ENCODE measurements around the gene HEG1. TPM values are rescaled to one million over a fixed set of nuclear protein-coding genes. Genes with fewer than 3 reads are reported as not detected.

HEG1 gene
- total RNA-seq, 1 experiment from 2014 or later, result 75.1 TPM

DNA sequence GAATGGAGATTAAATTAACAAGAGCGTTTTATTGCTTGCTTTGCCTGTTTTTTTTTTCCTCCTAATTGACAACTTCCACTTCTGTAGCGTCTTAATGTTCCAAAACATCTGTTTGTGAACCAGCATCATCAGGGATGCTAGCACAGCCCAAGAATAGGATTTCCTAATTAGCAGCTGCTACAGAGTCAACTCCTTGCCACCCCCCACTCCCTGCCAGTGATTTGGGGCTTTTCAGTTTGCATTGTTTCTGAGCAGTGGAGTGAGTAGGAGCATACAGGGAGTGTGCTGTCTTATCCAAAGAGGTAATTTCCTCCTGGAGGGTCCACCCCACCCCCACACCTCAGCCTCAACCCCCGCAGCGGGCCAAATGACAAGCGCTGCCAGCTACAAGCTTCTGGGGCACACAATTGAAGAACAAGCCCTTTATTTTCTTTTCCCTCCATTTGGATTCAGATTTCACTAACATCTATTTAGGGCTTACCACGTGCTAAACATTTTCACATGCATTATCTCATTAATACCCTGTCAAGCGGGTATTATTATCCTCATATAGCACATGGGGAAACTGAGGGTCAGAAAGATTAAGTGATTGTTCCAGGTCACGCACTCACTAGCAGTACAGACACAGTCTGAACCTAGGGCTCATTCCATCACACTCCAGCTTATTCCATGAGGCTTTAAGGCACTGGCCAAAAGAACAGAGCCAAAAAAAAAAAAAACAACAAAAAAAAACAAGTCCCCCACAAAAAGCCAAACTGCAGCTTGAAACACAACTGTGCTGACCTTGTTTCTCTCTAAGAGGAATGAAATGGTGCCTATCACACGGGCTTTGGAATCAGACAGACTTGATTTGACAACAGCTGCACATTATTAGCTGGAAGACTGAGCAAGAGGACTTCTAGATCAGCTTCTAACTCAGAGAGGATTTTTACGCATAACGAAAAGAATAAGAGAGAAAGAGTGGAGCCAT is 16.4 kb downstream of the HEG1 start:
- no peak overlapping the region for H3K4me3 ChIP-seq
- DNase-seq, result no peak

DNA sequence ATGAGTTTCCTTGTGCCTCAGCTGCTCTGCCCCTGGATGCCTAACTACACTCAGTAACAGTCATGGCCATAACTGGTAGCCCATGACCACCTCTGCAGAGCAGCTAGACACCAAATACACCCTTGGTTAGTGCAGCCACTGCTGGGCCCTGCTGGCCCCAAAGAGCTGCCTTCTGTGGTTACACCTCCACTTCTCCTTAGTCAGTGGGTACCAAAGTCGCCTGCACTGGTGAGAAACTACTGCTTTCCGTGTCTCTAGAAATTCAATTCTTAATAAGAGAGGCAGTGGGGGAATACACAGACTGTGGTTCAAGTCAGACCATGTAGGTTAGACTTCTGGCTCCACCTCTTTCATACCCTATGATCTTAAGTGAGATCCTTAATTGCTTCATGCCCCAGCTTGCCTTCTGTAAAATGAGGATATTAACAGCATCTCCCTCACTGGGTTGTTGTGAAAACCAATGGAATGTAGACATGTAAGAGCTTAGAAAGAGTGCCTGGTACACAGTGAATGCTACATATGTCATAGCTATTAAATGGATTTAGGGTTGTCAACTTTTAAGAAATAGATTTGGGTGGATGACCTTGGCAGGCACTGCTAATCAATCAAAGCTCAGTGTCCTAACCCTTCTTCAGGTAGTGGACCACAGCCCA is 18.2 kb downstream of the HEG1 start:
- Histone ChIP-seq H3K36me3 (peaks cover 77% of the 10 kb centered on the region), H3K9me3 (peaks cover 10% of the 10 kb centered on the region), H3K27me3 (no peaks in the 10 kb centered on the region), H3K4me3 (no peak overlapping the region)
- DNase-seq, result no peak

More for the DNA sequence above, 16.4 kb downstream of the HEG1 start:
- no peaks in the 10 kb centered on the region for H3K27me3 ChIP-seq
- peaks cover 10% of the 10 kb centered on the region for H3K9me3 ChIP-seq
- H3K36me3 ChIP-seq, result peaks cover 86% of the 10 kb centered on the region

DNA sequence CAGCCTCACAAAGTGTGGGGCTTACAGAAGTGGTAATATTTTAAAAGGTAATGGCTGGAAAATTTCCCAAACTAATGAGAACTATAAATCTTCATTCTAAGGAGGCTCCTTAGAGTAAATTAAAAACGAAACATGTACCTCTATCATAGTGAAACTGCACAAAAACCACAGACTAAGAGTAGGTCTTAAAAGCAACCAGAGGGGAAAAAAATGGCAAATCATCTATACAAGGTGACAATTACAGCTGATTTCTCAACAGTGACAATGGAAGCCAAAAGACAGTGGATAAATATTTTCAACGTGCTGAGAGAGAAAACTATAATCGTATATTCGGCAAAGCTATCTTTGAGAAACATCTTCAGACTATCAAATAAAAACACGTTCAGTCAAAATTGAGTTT is 20.6 kb downstream of the HEG1 start:
- peaks cover 77% of the 10 kb centered on the region for H3K36me3 ChIP-seq
- no peak overlapping the region for H3K4me3 ChIP-seq
- no peaks in the 10 kb centered on the region for H3K27me3 ChIP-seq

DNA sequence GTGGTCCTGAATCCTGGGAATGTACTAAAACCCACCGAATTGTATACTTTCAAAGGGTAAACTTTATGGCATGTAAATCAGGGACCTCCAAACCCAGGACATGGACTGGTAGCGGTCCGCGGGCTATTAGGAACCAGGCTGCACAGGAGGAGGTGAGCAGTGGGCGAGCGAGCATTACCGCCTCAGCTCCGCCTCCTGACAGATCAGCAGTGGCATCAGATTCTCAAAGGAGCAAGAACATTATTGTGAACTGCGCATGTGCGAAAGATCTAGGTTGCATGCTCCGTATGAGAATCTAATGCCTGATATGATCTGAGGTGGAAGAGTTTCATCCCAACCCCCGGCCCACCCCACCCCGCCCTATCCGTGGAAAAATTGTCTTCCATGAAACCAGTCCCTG is 22.2 kb downstream of the HEG1 start:
- no peak overlapping the region for H3K4me3 ChIP-seq
- DNase-seq, result no peak
- H3K36me3 ChIP-seq, result peaks cover 82% of the 10 kb centered on the region
- no peaks in the 10 kb centered on the region for H3K27me3 ChIP-seq
- peaks cover 10% of the 10 kb centered on the region for H3K9me3 ChIP-seq

More for the DNA sequence above, 20.6 kb downstream of the HEG1 start:
- H3K9me3 ChIP-seq, result peaks cover 10% of the 10 kb centered on the region
- no peak for DNase-seq

DNA sequence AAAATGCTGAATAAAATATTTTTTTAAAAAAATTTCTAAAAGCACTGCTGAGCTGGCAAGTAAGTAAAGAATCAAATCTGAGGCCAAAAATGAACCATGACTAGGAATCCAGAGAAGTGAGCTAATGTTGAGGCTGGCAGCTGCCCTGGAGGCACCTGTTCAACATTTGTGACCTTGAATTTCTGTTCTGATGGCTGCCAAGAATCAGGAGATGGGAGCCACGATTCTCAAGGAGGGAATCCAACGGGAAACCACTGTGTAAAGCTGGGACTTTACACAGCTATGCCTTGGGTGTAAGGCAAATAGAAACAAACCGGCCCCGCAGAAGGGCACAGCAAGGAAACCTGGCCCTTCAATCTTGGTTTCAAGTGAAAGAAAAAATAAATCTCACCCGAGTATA is 22.7 kb downstream of the HEG1 start:
- DNase-seq, result peak; percentile 42
- Histone ChIP-seq H3K27me3 (no peaks in the 10 kb centered on the region), H3K4me3 (no peak overlapping the region), H3K36me3 (peaks cover 82% of the 10 kb centered on the region), H3K9me3 (peaks cover 10% of the 10 kb centered on the region)

DNA sequence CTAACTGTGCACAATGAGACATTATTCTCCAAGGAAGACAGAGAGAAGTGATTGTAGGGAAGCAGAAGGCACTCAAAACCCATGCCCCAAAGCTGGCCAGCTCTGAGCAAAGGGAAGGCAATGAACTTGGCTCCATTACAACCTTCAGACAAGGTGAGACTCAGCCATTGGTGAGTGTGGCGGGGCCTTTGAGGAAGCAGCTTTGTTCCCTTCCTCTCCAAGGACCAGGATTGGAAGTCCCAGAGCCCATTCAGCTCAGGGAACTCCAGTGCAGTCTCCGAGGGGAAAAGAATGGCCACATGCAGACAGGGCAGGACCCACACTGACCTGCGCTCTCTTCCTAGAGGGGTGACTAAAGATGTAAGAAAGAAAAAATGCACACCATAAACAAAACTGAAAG is 23.1 kb downstream of the HEG1 start:
- Histone ChIP-seq H3K9me3 (peaks cover 10% of the 10 kb centered on the region), H3K27me3 (no peaks in the 10 kb centered on the region), H3K36me3 (peaks cover 82% of the 10 kb centered on the region), H3K4me3 (no peak overlapping the region)
- no peak for DNase-seq

DNA sequence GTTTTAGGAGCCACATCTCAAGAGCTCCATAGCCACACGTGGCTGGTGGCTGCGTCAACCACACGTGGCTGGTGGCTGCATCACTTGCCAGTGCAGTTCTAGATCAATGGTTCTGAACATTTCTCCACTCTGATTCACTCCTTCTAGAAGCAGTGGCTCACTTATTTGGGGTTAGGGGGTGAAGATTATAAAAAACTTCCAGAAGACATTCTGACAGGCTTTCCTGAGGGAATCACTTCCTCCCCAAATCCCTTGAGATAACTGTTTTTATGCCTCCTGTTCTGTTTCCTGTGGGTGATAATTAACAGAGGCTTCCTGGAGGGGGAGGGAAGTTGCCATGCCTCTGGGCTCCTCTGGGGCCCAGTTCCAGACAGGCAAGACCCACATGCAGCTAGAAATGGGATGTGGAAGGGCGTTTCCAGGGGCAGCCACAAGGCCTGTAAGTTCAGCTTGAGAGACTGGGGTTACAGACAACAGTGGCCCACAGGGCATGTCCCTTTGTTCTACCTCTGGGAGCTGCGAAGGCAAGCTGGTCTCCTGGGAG is 23.6 kb downstream of the HEG1 start:
- no peak overlapping the region for H3K4me3 ChIP-seq
- H3K27me3 ChIP-seq, result no peaks in the 10 kb centered on the region
- peaks cover 10% of the 10 kb centered on the region for H3K9me3 ChIP-seq
- peak; percentile 22 for DNase-seq
- peaks cover 82% of the 10 kb centered on the region for H3K36me3 ChIP-seq

DNA sequence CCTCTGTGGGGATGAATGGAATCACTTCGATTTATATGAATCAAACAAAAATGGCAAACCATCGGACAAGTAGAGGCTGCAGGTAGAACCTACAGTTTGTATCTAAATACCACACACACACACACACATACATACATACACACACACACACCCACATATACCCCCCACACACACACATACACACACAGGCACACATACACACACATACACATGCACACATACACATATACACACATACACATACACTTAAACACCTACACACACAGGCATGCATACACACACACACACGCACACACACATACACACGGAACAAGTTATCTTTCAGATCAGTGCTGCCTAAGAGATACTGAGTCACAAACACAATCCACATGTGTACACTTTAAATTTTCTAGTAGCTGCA is 24.3 kb downstream of the HEG1 start:
- H3K27me3 ChIP-seq, result no peaks in the 10 kb centered on the region
- H3K36me3 ChIP-seq, result peaks cover 82% of the 10 kb centered on the region

DNA sequence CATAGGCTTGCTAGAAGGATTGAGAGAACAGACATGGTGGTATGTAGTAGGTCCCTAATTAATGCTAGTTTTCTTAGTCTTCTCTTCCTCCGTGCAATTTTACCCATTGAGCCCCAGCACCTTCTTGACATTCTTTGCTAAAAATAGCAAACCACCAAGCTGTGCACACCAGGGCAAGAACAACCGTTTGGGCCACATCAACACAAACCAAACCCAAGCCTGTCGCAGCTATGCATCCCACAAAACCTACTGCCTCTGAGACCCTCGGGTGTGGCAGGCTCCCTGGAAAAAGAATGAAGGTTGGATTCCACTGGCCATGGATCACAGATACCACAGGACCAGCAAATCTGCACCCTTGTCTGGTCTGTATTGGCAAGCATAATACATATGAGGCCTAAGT is 27.1 kb downstream of the HEG1 start:
- peaks cover 96% of the 10 kb centered on the region for H3K36me3 ChIP-seq
- DNase-seq, result no peak
- no peaks in the 10 kb centered on the region for H3K27me3 ChIP-seq
- no peak overlapping the region for H3K4me3 ChIP-seq
- no peaks in the 10 kb centered on the region for H3K9me3 ChIP-seq

More for the DNA sequence above, 24.3 kb downstream of the HEG1 start:
- Histone ChIP-seq H3K9me3 (peaks cover 10% of the 10 kb centered on the region), H3K4me3 (no peak overlapping the region)
- DNase-seq, result no peak

DNA sequence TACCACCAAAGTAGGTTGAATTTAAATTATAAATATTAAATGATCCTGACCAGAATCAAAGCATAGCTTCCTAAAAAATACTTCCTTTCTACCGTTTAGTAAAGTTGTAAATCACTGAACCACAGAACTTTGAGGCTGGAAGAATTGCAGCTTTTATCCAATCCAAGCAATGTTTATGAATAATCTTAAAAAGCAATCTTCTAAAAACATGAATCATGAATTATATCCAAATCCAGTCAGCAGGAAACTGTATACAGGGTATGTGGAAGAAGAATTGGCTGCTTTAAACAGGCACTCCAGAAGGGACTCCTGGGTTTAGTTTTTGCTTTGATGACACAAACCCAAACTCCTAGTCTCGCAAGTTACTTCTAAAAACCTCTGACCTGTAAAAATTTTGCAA is 30.2 kb downstream of the HEG1 start:
- no peaks in the 10 kb centered on the region for H3K27me3 ChIP-seq
- DNase-seq, result no peak
- peaks cover 98% of the 10 kb centered on the region for H3K36me3 ChIP-seq
- no peak overlapping the region for H3K4me3 ChIP-seq
- H3K9me3 ChIP-seq, result no peaks in the 10 kb centered on the region

DNA sequence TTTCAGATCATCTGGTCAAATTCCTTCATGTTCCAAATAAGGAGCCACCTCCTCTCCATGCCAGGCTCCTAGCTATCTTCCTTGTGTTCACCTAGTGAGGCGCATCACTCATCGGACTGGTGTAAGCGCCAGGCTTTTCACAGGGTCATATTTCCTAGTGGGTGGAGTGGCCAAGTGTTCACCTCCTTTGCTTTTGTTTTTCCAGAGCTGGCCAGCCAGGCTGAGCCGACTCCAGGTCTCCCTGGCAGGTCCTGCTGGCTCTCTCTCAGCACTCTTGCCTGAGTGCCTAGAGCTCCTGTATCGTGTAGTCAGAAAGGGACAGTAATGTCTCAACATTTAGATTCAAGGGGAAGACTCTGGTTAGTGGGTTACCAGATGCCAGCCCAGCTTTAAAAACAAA is 31.0 kb downstream of the HEG1 start:
- no peaks in the 10 kb centered on the region for H3K27me3 ChIP-seq
- peak; percentile 24 for DNase-seq
- peaks cover 98% of the 10 kb centered on the region for H3K36me3 ChIP-seq
- H3K9me3 ChIP-seq, result no peaks in the 10 kb centered on the region
- H3K4me3 ChIP-seq, result no peak overlapping the region

DNA sequence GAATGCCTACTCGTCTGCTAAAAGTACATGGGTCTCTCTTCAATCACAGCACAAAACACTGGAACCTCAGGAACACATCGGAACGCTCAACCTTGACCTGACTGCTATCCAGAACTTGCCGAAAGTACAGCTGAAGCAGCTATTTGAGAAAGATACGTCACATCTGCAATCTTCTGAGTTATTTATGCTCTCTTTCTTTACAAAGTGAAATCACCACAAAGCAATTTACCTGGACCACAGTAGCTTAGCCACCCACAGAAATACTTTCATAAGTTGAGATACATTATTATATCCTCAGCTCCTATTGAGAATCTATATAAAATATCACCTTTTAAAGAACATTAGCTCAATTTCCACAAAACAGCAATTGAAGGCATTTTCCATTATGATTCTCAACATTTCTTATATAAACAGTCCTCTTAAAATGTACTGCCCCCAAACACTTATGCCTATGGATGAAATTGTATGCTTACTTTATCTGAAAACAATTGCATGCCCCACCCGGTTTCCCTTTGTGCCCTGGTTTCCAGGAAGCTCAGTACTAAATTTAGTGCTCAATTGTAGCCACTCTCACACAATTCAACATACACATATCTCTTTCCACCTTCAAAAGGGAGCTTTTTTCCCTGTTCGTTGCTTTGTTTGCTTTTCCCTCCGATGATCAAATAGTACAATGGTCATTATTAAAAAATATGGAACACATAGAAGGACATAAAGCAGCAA is 31.8 kb downstream of the HEG1 start:
- H3K36me3 ChIP-seq, result peaks cover 98% of the 10 kb centered on the region
- DNase-seq, result no peak
- H3K9me3 ChIP-seq, result no peaks in the 10 kb centered on the region
- H3K27me3 ChIP-seq, result no peaks in the 10 kb centered on the region
- H3K4me3 ChIP-seq, result no peak overlapping the region

DNA sequence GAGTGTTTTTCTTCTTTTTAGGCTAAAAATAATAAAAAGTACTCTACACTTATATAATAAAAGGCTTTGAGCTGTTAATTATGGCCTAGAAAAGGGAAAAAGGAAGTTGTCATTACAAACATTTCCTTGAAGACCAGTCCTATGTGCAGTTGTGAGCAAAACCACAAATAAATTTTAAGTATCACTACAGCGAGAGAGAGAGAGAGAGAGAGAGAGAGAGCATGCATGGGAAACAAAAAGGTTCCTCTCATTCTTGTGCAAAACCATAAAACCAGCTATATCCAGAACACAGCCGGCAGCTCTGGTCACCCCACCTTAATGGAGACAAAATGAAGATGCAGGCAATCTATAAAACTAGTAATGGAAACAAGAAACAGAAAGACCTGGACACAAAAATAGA is 33.6 kb downstream of the HEG1 start:
- no peak overlapping the region for H3K4me3 ChIP-seq
- H3K36me3 ChIP-seq, result peaks cover 98% of the 10 kb centered on the region
- no peak for DNase-seq

DNA sequence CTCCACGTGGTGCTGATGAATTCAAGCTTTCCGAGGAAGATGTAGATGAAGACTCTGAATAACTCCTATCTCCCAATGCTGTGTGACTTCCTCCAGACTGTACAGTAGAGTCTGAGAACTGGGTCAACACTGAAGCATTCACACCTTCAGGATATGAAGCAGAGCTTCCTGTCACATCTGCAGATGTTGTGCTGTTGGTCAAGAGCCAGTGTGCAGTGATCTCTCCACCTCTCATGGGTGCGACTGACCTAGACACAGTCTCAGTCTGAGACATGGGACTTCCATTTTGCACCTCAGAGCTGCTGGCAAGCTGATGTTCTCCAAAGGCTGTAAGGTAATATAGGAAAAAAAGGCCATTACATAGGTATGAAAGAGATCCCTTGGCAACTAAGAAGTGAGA is 36.5 kb downstream of the HEG1 start:
- Histone ChIP-seq H3K9me3 (no peaks in the 10 kb centered on the region), H3K4me3 (no peak overlapping the region), H3K27me3 (no peaks in the 10 kb centered on the region), H3K36me3 (peaks cover 98% of the 10 kb centered on the region)
- no peak for DNase-seq

More for the DNA sequence above, 33.6 kb downstream of the HEG1 start:
- Histone ChIP-seq H3K27me3 (no peaks in the 10 kb centered on the region), H3K9me3 (no peaks in the 10 kb centered on the region)

DNA sequence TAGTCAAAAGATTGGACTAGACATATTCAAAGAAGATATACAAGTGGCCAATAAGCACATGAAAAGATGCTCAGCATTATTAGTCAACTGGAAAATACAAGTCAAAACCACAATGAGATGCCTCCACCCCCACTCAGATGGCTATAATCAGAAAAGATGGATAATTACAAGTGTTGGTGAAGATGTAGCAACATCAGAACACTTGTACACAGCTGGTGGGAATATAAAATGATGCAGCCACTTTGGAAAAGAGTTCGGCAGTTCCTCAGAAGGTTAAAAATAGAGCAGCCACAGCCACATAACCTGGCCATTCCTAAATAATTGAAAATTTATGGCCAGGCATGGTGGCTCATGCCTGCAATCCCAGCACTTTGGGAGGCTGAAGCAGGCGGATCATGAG is 38.4 kb downstream of the HEG1 start:
- H3K36me3 ChIP-seq, result peaks cover 100% of the 10 kb centered on the region

DNA sequence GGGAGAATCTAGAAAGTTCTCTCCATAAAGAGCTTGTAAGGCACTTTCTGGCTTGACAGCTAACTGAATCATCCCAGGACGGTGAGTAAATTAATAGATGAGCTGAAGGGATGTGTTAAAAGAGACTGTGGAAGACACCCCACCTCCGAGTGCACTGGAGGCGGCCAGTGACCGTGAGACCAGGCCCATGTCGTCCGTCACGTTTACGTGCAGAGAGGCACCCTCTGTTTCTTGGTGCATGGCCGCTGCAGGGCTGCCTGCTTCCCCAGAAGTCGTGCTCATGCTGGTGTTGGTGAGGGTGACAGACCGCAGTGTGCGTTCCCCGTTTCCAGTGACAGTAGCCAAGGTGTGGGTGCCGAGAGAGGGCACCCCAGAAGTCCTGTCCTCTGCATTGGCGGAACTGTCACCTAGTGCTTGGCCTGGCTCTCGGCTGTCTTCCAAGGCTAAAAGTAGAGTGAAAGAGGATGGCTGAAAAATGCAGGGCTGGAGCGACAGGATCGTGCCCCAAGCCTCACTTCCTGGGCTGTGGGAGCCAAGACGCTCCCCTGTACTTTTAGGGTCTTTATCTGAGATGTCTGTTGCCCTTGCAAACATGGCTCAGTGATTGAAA is 41.1 kb downstream of the HEG1 start:
- H3K36me3 ChIP-seq, result peaks cover 100% of the 10 kb centered on the region

More for the DNA sequence above, 38.4 kb downstream of the HEG1 start:
- no peak for DNase-seq
- Histone ChIP-seq H3K27me3 (no peaks in the 10 kb centered on the region), H3K4me3 (no peak overlapping the region), H3K9me3 (no peaks in the 10 kb centered on the region)

More for the DNA sequence above, 41.1 kb downstream of the HEG1 start:
- no peak for DNase-seq
- no peaks in the 10 kb centered on the region for H3K9me3 ChIP-seq
- H3K4me3 ChIP-seq, result no peak overlapping the region
- H3K27me3 ChIP-seq, result no peaks in the 10 kb centered on the region
